Posterior vena cava (tissue), 2 donors: ENCODE results near the gene FRMPD3. TPM values are rescaled to one million over a fixed set of nuclear protein-coding genes. Genes with fewer than 3 reads are reported as not detected.

ENCODE experiments used
- DNase-seq: peaks from one replicate; pipeline ENCODE4 v3.0.0-alpha.2; 2020; ENCODE audit warnings: low spot score
- intact Hi-C, 2 donors: fragments of 100-400 bp; cut with DNase I; formaldehyde crosslinking; loops; one replicate each; pipeline versions ENCODE4 v1.14.1 to v1.14.2; 2022 to 2023
- long read RNA-seq, 2 donors: library from polyadenylated mRNA; unstranded; transcript quantifications; one replicate each; pipeline ENCODE4 v2.0.0, GENCODE V29; 2020 to 2021
- total RNA-seq, 2 donors: library from RNA; stranded (reverse); fragmentation: NEBNext Ultra II Directional; extraction: Animal tissue kit (Norgen Biotek cat#: 25700); gene quantifications; one replicate each; pipeline ENCODE4 v1.2.1, GENCODE V29; 2021
- donor health status: DM: yes; HTN: yes; CAD: no.
- donor health status: DM: yes; HTN: yes; CAD: no.

The FRMPD3 gene
- 1 to 10 TPM; 1.0 to 1.8 TPM for total RNA-seq
- long read RNA-seq, donor 1: 0 reads
- long read RNA-seq, donor 2: 0 reads

- intact Hi-C loops: no loop called here
- no peak for DNase-seq
Observed at GRCh38 chrX:107448998-107449835, at the start of gene FRMPD3. TSS of gene FRMPD3 (plus strand) at chrX:107449652. CDS start at chrX:107526589, 76,937 bp downstream.

- intact Hi-C loops: no loop called here
- DNase-seq: no peak
Observed at GRCh38 chrX:107420571-107420970, 28.9 kb upstream of the FRMPD3 start.

GRCh38 chrX:107421337-107421861 is 28.1 kb upstream of the FRMPD3 start:
- intact Hi-C loops: no loop called here
- no peak for DNase-seq

- no peak for DNase-seq
- intact Hi-C loops: no loop called here
Observed at GRCh38 chrX:107429090-107429489, 20.4 kb upstream of the FRMPD3 start.

- no peak for DNase-seq
- intact Hi-C loops: no loop called here
Observed at GRCh38 chrX:107440187-107440586, 9.3 kb upstream of the FRMPD3 start.

- intact Hi-C loops: no loop called here
- DNase-seq: no peak
Observed at GRCh38 chrX:107440692-107441091, 8.8 kb upstream of the FRMPD3 start.

GRCh38 chrX:107442914-107443527 is 6.4 kb upstream of the FRMPD3 start:
- DNase-seq: no peak
- intact Hi-C loops: no loop called here

GRCh38 chrX:107445146-107445545 is 4.3 kb upstream of the FRMPD3 start:
- intact Hi-C loops: no loop called here
- no peak for DNase-seq

GRCh38 chrX:107445631-107446030 is 3.8 kb upstream of the FRMPD3 start:
- intact Hi-C loops: no loop called here
- no peak for DNase-seq

GRCh38 chrX:107447642-107448041 is 1.8 kb upstream of the FRMPD3 start:
- intact Hi-C loops: no loop called here
- DNase-seq: no peak

GRCh38 chrX:107448625-107448997 is 841 bp upstream of the FRMPD3 start:
- no peak for DNase-seq

GRCh38 chrX:107450823-107451509 is 1.5 kb downstream of the FRMPD3 start:
- intact Hi-C loops: no loop called here
- DNase-seq: no peak

More at GRCh38 chrX:107448625-107448997, 841 bp upstream of the FRMPD3 start:
- intact Hi-C loops: no loop called here

GRCh38 chrX:107451731-107452130 is 2.3 kb downstream of the FRMPD3 start:
- intact Hi-C loops: no loop called here
- no peak for DNase-seq

- no peak for DNase-seq
- intact Hi-C loops: no loop called here
Observed at GRCh38 chrX:107452581-107452980, 3.1 kb downstream of the FRMPD3 start.

- intact Hi-C loops: no loop called here
Observed at GRCh38 chrX:107454302-107454701, 4.8 kb downstream of the FRMPD3 start.

GRCh38 chrX:107457289-107457688 is 7.8 kb downstream of the FRMPD3 start:
- intact Hi-C loops: no loop called here

More at GRCh38 chrX:107454302-107454701, 4.8 kb downstream of the FRMPD3 start:
- no peak for DNase-seq

GRCh38 chrX:107465932-107466620 is 16.6 kb downstream of the FRMPD3 start:
- intact Hi-C loops: loop anchor here in 1 of 2 donors (5.0 kb wide), 1 partner anchor 1304 kb away; no protein-coding TSS in a partner anchor
- DNase-seq: no peak

More at GRCh38 chrX:107457289-107457688, 7.8 kb downstream of the FRMPD3 start:
- DNase-seq: no peak

- intact Hi-C loops: loop anchor here in 1 of 2 donors (5.0 kb wide), 1 partner anchor 1305 kb away; no protein-coding TSS in a partner anchor
- DNase-seq: no peak
Observed at GRCh38 chrX:107467271-107467670, 17.8 kb downstream of the FRMPD3 start.

- intact Hi-C loops: no loop called here
- DNase-seq: no peak
Observed at GRCh38 chrX:107470198-107470597, 20.7 kb downstream of the FRMPD3 start.
